ENCODE results near the gene NFIB.

DNA sequence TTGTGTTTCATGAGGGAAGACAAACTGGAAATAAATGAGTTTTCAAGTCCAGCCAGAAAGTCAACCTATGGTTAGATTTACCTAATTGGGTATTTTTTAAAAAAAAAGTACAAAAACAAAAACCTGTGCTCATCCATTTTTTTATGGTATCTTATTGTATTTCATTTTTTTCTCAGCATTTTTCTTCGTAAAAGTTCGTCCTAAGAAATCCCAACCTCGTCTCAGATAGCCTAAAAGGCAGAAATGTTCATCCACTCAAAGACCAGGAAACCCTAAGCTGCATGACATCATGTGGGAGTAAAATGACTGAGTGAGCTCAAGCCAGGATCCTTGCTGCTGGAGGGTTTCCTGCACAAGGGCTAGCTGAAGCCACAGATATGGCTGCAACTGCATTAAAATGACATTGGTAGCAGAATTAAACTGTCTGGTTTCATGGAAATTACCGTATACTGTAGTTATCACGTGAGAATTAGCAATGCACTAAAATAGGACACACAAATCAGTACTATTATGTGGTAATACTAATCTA lies 70.4 kb downstream of the NFIB start:
- no peak for TF ChIP-seq CTCF (conservative IDR thresholded peaks at IDR 0.05 in 1 of 2, IDR thresholded peaks at IDR 0.05 in 1 of 2; ENCODE audit: low read depth in 1 of 2, low read length in 2 of 2)
- no peak for TF ChIP-seq EZH2 (IDR thresholded peaks at IDR 0.05; ENCODE audit: low read length, missing control alignments)
